Esophagus muscularis mucosa (tissue), 4 donors: ENCODE measurements around the gene SPATA1.

ENCODE experiments used
- EP300 ChIP-seq: sonication (generic); formaldehyde crosslinking; IDR thresholded peaks from one replicate; pipeline ENCODE4 v1.6.1; 2017; ENCODE audit warnings: antibody characterized with exemption
- POLR2A ChIP-seq: fragments of 450-650 bp; IDR thresholded peaks from one replicate; pipeline ENCODE4 v1.6.1; 2017; ENCODE audit warnings: antibody characterized with exemption, moderate library complexity, mild to moderate bottlenecking, low read depth
- POLR2AphosphoS5 ChIP-seq, 2 donors: sonication (generic); formaldehyde crosslinking; IDR thresholded peaks; one replicate each; pipeline ENCODE4 v1.6.1; 2017; ENCODE audit warnings: antibody characterized with exemption in 2 of 2
- TF ChIP-seq, protein P1 (sequence below), 3 experiments: fragments of 200-600 bp in 2 of 3; fragments of 450-650 bp in 1 of 3; sonication (generic) in 2 of 3; IDR thresholded peaks; one replicate each; pipeline ENCODE4 v1.5.1; 2017 to 2019; ENCODE audit warnings: antibody characterized with exemption in 3 of 3, mild to moderate bottlenecking in 2 of 3, moderate library complexity in 1 of 3

DNA sequence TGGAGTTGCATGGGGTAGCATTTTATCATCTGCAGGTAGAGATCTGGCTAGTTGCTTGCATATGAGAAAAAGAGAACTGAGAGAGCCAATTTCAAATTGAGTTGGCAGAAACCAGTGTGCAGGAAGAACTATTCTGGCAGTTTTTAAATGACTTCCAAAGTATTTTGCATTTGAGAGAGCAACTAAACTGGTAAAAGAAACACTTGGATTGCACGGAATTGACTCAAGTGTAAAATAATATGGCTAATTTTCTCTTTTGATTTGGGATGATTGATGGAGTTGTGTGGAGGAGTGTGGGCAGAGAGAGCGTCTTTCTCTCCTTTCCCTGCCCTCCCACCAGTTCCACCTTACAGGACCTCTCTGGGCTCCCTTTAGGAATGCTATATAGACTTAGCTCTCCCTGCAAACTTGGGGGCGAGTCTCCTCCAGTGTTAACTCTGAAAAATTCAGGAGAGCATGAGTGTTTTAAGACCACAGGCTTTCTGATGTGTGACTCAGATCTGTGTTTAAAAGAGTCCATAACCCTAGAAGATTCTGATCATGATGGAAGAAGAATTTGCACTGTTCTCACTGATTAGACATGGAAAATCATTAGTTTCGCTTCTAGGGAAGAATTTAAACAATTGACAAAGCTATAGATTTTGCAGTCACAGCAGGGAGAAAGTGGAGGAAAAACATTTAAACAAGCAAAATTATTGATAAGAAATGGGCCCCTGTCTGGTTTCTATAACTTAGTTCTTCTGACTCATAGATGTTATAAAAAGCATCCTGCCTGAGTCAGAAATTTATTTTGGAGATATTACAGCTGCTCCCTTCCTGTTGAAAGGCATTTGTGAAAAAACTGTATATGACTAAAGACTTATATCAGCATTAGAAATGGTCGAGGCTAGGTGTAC, 92.9 kb downstream of the SPATA1 start:
- TF ChIP-seq, protein P1, sequence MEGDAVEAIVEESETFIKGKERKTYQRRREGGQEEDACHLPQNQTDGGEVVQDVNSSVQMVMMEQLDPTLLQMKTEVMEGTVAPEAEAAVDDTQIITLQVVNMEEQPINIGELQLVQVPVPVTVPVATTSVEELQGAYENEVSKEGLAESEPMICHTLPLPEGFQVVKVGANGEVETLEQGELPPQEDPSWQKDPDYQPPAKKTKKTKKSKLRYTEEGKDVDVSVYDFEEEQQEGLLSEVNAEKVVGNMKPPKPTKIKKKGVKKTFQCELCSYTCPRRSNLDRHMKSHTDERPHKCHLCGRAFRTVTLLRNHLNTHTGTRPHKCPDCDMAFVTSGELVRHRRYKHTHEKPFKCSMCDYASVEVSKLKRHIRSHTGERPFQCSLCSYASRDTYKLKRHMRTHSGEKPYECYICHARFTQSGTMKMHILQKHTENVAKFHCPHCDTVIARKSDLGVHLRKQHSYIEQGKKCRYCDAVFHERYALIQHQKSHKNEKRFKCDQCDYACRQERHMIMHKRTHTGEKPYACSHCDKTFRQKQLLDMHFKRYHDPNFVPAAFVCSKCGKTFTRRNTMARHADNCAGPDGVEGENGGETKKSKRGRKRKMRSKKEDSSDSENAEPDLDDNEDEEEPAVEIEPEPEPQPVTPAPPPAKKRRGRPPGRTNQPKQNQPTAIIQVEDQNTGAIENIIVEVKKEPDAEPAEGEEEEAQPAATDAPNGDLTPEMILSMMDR (IDR thresholded peaks at IDR 0.05) = no peak
- TF ChIP-seq POLR2A (no peak), EP300 (no peak), POLR2AphosphoS5 (IDR thresholded peaks at IDR 0.05) (no peak)
